Stimulated activated CD8-positive, alpha-beta memory T cell treated with anti-CD3 and anti-CD28 coated beads, Interleukin-4, amount 100 ng/mL, for 4 hours (primary cell): ENCODE results near the gene RHBDL3.
"Not testable (repeated sequence)": the region's sequence is repeated elsewhere in the genome, so short reads cannot be mapped to it uniquely, and the experiment has no call there.

ENCODE experiments used
- DNase-seq, 2 donors: peaks; one replicate each; pipeline ENCODE4 v3.0.0-alpha.2; 2020; ENCODE audit warnings: low read depth in 2 of 2, low spot score in 1 of 2

RHBDL3 gene

GRCh38 chr17:32265192-32265923, at the start of gene RHBDL3:
Gene RHBDL3 (plus strand): TSS chr17:32265832. CDS start chr17:32266190, 358 bp downstream.
- DNase-seq: no peak

DNA sequence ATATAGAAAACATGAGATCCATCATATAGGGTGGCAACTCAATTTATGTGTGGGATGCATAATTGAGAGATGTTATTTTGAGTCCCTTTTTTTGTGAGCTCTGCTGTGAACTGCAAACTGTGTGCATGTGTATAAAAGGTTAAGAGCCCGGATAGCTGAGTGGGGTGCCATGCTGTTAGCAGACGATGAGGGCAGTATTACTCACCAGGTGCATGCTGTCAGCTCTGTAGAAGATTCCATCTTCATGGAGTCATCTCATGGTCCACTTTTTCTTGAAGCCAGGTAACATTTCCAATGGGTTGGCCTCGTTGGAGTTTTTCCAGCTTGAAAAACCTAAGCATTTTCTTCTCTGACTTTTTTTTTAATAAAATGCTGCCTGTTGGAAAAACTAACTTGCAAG, 43.0 kb upstream of the RHBDL3 start:
- DNase-seq: no peak

- DNase-seq: no peak
These were observed 41.9 kb upstream of the RHBDL3 start for GRCh38 chr17:32223703-32224102.

- DNase-seq: no peak
These were observed 38.7 kb upstream of the RHBDL3 start for GRCh38 chr17:32226886-32227285.

DNA sequence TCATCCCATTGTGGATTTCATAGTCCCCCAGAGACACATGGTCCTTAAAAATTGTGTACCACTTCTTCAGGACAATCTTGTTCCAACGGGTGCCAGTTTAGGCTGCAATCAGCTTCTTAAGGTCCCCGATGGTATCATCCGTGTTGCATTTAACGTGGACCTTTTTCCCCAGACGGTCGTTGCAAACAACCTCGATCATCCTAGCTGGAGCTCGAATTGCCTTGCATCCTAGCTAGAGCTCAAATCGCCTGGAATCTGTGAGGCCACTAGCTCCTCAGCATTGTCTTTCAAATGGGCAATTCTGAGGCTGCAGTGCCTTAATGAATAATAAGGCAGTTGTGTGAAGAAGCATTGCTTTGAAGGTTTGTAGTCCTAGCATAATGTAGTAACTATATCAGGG, 37.7 kb upstream of the RHBDL3 start:
- no peak for DNase-seq

- no peak for DNase-seq
These were observed 30.0 kb upstream of the RHBDL3 start for GRCh38 chr17:32235588-32235987.

DNA sequence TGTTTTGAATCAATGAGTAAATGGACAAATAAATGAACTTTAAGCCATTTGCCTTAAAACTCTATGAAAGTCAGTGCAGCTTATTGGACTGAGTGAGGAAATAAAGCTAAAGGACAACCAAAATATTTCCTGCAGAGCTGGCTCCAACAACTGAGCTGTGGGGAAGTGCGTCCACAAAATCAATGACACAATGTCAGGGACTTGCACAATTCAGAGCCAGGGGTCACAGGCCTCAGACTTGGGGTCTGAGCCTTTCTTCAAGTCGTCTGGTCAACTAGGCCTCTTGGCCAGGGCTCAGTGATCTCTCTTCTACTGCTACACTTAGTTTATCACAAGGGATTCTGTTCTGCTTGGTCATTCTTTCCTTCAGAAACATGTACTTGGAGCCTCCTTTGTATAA, 26.2 kb upstream of the RHBDL3 start:
- DNase-seq: no peak

- no peak for DNase-seq
These were observed 24.9 kb upstream of the RHBDL3 start for GRCh38 chr17:32240750-32241149.

DNA sequence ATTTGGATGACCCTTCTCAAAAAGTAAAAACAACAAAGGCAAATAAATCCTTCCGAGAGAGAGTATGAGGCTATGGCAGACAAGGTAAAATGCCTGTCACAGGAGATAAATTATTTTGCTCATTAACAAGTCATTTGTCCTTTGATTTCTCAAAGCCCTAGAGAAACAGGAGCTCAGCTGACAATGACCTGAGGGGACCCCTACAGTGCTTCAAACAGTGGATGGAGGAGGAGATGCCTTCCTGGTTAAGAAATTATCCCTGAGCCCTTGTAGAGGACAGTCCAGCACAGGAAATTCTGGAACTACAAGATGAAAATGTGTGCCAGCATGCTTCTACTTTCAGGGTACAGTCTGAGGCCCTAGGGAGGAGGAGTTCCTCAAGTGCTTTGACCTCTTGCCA, 24.0 kb upstream of the RHBDL3 start:
- no peak for DNase-seq

DNA sequence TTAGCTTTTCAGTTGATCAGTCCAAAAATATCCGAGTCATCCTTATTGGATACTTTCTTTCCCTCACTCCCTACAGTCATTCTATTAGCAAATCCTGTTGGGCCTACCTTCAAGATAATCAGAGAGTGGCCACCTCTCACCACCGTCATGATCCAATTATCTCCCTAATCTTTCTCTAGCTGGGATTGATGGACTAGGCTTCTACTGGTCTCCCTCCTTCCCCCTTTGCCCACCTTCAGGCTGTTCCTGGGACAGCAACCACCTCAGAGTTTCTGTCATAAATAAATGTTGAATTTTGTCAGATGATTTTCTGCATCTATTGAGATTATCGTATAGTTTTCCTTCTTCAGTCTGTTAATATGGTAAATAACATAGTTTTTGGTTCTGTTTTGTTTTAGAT, 16.2 kb upstream of the RHBDL3 start:
- no peak for DNase-seq

- peak; percentile 19 to 33 for DNase-seq
These were observed 12.5 kb upstream of the RHBDL3 start for GRCh38 chr17:32253117-32253611.

DNA sequence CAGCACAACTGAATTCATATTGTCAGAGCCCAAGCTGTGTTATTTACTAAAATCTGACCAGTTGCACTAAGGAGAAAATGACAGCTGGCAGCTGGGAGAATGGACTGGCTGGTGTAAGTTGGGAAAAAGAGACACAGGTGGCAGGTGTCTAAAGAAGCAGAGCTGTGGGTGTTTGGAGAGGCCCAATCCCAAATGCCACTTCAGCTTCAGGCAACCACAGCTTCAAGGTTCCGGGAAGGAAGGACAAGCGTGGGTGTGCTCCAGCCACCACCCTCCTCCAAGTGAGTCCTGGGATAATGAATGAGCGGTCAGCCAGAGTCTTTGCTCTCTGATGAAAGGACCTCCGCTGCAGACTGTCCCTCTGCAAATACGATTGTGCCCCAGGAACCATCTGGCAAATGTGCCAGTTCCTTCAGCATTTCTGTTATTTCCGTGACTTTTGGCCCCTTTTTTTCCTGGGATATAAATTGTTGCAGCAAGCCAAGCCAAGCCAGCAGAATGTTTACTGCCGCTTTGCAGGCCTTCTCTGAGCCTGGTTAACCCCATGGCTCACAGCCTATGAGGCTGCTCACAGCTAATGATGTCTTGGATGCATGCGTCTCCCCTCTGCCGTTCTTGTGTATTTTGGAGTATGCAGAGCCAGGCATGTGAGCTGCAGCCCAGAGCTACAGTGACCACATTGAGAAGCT, 9.5 kb upstream of the RHBDL3 start:
- DNase-seq: no peak

DNA sequence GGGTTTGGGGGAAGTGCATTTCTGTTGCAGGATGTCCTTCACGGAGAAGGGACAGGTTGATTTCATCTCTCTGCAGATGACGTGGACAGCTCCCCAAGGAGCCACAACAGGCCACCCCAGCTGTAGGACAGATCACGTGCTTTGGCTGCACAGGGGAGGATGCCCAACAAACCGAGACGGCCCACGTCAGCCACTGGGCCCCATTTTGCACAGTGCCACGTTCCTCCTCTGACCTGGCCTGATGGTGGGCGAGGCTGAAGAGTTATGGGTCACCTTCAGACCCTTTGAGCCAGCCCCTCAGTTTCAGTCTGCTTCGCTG, 9.0 kb upstream of the RHBDL3 start:
- no peak for DNase-seq

DNA sequence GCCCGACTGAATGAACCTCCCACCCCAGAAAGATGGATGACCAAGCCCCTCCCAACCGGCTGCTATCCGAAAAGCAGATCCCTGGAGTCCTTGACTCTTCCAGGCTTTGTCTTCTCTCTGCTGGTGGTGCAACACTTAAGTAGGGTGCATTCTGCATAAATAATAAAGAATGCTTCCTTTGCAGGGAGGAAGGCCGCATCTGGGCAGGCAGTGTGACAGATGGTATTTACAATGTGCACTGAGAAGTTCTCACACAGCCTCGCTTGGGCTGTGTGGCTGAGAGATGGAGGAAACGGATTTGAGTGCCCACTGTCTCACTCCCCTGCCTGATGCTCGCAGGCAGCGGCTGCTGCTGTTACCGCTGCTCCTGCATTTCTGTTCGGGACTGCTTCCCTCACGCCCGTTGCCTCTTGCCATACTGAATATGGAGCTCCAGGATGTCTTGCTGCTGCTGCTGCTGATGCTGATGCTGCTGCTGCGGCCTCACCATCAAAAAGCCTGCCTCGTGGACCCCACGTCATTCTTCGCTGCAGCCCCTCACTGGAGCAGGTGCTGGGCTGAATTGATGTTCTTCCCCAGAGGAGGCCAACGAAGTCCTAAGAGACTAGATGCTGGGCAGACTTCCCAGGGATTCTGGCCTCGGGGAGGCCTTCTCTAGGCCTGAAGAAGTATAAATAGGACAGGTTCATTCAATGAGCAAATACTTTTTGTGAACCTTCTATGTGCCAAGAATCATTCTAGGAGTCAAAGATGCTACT, 7.1 kb upstream of the RHBDL3 start:
- no peak for DNase-seq

GRCh38 chr17:32259586-32259985, 6.0 kb upstream of the RHBDL3 start:
- DNase-seq: no peak

GRCh38 chr17:32261417-32261736, 4.3 kb upstream of the RHBDL3 start:
- no peak for DNase-seq

DNA sequence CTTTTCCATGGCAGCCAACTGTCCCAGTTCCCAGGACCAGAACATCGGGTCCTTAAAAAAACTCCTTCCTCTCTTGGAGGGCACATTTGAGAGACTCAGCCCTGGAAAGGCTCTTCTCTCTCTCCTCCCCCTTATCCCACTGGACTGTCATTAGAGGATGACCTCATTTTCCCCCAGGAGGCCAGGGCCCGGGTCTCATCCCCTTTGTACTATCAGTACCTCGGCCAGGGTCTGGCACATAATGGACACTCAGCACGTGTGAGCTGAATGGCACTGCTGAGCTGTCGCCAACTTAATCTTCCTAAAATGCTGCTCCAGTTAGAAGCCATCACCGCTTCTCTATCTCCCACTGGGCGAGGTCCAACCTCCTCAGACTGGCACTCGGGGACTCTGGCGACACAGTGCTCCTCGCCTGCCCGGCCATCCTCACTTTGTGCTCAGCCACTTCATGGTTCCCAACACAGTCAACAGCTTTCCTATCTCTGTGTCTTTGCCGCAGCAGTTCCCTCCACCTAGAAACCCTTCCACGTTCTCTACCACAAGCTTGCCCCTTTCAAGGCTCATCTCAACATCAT, 3.6 kb upstream of the RHBDL3 start:
- DNase-seq: no peak

DNA sequence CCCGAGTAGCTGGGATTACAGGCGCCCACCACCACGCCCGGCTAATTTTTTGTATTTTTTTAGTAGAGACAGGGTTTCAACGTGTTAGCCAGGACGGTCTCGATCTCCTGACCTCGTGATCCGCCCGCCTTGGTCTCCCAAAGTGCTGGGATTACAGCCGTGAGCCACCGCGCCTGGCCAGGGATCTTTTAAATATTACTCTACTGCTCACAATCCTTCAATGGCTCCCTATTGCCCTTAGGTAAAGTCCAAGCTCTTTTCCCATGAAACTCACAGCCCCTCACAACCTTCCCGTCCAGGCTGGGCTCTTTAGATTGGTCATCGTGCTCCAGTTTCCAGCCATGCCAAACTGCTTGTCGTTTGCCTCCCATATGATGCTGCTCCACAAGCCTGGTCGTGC, 2.1 kb upstream of the RHBDL3 start:
- not testable (repeated sequence) for DNase-seq

DNA sequence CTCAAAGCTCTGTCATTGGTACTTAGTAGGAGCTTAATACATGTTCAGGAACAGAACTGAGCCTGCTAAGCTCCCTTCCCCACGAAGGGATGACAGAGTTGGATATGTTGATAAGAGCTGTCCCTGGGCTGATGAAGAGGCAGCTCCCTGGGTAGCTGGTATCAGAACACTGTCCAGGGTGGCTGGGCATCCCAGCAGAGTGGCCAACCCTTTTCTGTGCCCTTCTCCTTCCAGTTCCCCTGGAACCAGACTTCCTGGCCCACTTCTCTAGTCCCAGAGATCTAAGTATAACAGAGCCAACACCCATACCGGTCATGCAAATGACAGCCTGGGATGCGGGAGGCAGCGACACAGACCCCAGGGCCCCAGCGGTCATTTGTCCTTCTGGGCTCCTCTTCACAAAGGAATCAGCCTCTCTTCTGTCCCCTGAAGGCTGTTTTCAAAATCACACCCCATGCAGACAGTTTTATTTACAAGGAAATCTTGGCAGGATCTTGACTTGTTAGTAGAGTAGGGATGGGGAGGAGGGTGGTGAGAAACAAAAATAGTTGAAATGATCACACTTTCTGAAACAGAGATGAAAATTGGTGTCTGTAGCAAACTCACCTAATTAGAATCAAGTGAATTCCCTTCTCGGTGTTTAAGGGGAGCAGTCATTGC, 1.4 kb upstream of the RHBDL3 start:
- no peak for DNase-seq

GRCh38 chr17:32264823-32265191, 825 bp upstream of the RHBDL3 start:
- no peak for DNase-seq

GRCh38 chr17:32266051-32266388, 388 bp downstream of the RHBDL3 start:
- DNase-seq: no peak
